HG03378 (cell line): ENCODE data around the gene MTFMT.
"Not testable (repeated sequence)": the region's sequence is repeated elsewhere in the genome, so short reads cannot be mapped to it uniquely, and the experiment has no call there.

Experiments
- ATAC-seq: cut with Tn5 transposase; IDR thresholded peaks from one replicate; pipeline ENCODE4 v1.9.1; 2021; ENCODE audit warnings: mild to moderate bottlenecking, moderate library complexity; ENCODE audit not compliant: unreplicated experiment

The MTFMT gene

GRCh38 chr15:65028921-65029735 is at the start of gene MTFMT:
Gene MTFMT, minus strand, starts transcription at chr15:65029639. Its CDS starts 26 bp downstream, at chr15:65029613.
- no peak for ATAC-seq

GRCh38 chr15:65077981-65078352 is 48.5 kb upstream of the MTFMT start:
- no peak for ATAC-seq

GRCh38 chr15:65077291-65077980 is 48.0 kb upstream of the MTFMT start:
- ATAC-seq: no peak

DNA sequence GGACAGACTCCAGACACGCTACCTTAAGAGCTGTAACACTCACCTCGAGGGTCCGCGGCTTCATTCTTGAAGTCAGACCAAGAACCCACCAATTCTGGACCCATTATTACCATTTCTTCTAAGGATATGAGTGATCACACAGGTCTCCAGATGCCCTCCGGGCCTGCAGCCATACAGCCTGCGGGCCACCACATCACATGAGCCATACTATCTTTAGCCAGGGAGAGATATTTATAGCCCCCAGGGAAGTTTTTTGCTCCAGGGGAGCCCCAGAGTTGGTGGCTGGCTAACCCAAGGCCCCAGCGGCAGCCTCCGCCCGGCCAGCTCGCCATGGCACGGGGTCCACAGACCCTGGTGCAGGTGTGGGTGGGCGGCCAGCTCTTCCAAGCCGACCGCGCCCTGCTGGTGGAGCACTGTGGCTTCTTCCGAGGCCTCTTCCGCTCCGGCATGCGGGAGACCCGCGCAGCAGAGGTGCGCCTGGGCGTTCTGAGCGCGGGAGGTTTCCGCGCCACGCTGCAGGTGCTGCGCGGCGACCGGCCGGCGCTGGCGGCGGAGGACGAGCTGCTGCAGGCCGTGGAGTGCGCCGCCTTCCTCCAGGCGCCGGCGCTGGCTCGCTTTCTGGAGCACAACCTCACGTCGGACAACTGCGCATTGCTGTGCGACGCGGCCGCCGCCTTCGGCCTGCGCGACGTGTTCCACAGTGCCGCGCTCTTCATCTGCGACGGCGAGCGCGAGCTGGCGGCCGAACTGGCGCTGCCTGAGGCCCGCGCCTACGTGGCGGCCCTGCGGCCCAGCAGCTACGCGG is 47.2 kb upstream of the MTFMT start, which contains the start of gene KBTBD13:
KBTBD13 (plus strand) TSS at position 261 of the 805 bp plus-strand sequence; CDS start at position 331, 70 bp downstream.
- ATAC-seq: no peak

GRCh38 chr15:65075607-65076395 is 46.4 kb upstream of the MTFMT start:
- not testable (repeated sequence) for ATAC-seq

DNA sequence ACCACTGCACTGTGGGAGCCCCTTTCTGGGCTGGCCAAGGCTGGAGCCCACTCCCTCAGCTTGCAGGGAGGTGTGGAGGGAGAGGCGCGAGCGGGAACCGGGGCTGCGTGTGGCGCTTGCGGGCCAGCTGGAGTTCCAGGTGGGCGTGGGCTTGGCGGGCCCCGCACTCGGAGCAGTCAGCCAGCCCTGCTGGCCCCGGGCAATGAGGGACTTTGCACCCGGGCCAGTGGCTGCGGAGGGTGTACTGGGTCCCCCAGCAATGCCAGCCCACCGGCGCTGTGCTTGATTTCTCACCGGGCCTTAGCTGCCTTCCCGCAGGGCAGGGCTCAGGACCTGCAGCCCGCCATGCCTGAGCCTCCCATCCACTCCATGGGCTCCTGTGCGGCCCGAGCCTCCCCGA is 45.5 kb upstream of the MTFMT start:
- not testable (repeated sequence) for ATAC-seq

DNA sequence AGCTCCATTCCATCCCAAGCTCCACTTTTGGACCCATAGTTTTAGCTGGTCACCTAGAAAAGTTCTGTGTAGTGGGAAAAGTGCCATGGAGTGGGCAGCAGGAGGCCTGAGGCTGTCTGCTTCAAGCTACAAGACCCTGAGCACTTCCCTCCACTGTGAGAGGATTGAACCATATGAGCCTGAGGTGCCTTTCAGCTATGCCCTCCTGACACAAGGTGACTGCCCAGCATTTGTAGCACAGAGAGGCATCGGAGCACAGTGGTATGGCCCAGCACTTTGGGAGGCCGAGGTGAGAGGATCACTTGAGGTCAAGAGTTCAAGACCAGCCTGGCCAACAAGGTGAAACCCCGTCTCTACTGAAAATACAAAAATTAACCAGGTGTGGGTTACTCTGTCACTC is 43.2 kb upstream of the MTFMT start:
- no peak for ATAC-seq

GRCh38 chr15:65072027-65072426 is 42.6 kb upstream of the MTFMT start:
- no peak for ATAC-seq

- no peak for ATAC-seq
Observed at GRCh38 chr15:65071381-65071811, 42.0 kb upstream of the MTFMT start.

- ATAC-seq: no peak
Observed at GRCh38 chr15:65069779-65070546, 40.5 kb upstream of the MTFMT start.

DNA sequence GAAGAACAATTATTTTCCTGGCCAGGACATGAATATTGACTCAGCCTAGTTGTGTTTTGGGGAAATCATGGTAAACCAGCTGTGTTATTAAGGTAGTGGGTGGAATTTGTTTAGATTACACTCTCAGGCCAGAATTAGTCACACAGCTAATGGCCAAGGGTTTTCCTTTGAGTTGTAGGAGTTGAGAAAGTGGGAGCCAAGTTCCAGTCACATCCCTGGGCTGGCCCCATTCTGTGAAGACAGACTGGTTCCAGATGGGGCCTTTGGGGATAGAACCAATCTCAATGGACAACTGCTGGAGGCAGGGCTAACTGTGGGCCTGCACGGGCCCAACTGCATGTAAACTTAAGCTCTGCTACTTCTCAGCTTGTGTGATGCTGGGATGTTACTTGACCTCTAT is 39.7 kb upstream of the MTFMT start:
- ATAC-seq: no peak

- no peak for ATAC-seq
Observed at GRCh38 chr15:65068403-65068788, 39.0 kb upstream of the MTFMT start.

GRCh38 chr15:65067645-65068402 is 38.4 kb upstream of the MTFMT start, which contains the start of gene RASL12:
Gene RASL12, minus strand, starts transcription at chr15:65067991. Its CDS starts 156 bp downstream, at chr15:65067835.
- ATAC-seq: no peak

GRCh38 chr15:65067317-65067644 is 37.8 kb upstream of the MTFMT start:
- ATAC-seq: no peak

DNA sequence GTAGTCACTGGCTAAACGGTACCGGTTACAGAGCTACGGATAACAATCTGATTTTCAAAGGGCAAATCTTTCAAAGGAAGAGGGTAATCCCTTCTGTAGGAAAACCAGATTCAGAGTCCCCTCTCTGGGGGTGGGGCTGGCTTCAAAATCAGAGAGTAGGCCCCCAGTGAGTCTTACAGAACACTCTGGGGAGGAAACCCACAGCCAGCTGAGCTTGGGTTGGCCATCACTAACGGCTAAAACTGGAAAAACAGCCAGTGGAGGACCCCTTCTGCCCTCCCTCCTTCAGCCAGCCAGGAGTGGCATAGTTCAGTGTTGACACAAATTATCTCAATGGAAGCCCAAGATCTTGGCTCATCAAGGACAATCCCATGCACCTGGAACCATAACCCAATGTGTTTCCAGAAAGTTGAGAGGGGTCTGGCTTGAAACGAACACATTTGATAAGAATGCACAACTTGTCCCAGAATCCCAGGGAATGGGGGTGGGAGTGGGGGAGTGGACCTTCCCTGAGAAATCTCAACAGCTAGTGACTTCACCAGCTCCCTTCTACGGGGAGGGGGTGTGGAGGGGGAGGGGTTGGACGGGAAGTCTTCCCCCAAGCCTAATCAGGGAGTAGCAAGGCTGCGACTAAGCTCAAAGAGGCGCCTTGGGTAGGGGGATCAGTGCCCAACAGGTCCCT is 37.3 kb upstream of the MTFMT start:
- ATAC-seq: no peak

GRCh38 chr15:65066001-65066634 is 36.7 kb upstream of the MTFMT start:
- ATAC-seq: no peak

DNA sequence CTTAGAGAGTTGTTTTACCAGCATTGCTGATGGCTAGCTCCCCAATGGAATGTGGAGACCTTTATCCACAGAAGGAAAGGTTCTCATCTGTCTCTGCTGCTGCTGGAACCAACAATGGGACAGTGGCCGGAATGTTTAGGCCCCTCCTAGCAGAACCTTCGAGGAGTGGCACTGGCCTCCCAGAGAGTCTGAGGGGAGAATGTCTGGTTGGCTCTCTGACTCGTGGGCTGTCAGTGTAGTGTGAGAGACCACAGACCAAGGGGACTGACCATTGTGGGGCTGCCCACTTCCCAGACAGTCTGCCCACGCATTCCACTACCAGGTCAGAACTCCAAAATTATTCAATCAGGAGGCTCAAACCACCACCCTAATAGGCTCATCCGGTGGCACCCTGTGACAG is 33.3 kb upstream of the MTFMT start:
- ATAC-seq: no peak

DNA sequence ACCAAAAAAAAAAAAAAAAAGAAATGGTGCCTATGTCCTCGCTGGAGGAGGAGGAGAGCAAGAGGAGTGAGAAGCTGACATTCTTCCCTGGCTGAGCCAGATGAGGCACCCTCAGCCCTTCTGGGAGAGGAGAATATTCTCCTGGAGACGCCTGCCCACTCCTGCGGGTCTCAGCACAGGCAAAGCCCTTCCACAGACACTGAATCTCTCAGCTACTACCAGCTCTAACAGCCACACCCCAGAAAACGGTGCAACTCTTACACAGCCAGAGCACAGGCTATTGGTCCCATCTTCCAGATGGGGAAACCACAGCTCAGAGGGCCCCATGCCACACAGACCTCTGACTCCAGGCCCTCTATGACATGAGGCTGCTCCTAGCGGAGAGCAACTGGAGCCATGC is 32.6 kb upstream of the MTFMT start:
- ATAC-seq: no peak
